Measurements from ENCODE around the gene REV1. TPM values are rescaled to one million over a fixed set of nuclear protein-coding genes. Genes with fewer than 3 reads are reported as not detected.

REV1 gene
- total and polyA plus RNA-seq, 8 donors: 43.7 to 77.9 (median 65.5) TPM

- intact Hi-C loops (cut with DNase I): no loop called here
- H3K4me3 ChIP-seq: no peak overlapping the region
- TF ChIP-seq CTCF (IDR thresholded peaks at IDR 0.05): no peak
- DNase-seq (no peak), ATAC-seq (peak; percentile 43)
- no peak overlapping the region for H3K27ac ChIP-seq
- peaks cover 6 to 8% of the 10 kb centered on the region in 2 donors for H3K4me1 ChIP-seq
- peaks cover 0 to 56% of the 10 kb centered on the region in 2 donors for H3K36me3 ChIP-seq
- no peaks in the 10 kb centered on the region for H3K9me3 ChIP-seq
- no peaks in the 10 kb centered on the region for H3K27me3 ChIP-seq
These were observed 59.1 kb downstream of the REV1 start for GRCh38 chr2:99430614-99431291.

GRCh38 chr2:99425022-99425421, 64.8 kb downstream of the REV1 start:
- no peak for TF ChIP-seq CTCF (IDR thresholded peaks at IDR 0.05)
- peak in 2 of 4 donors; percentile 57 to 79 for DNase-seq

GRCh38 chr2:99424371-99424770, 65.4 kb downstream of the REV1 start:
- intact Hi-C loops (cut with DNase I): no loop called here
- Histone ChIP-seq H3K4me1 (peaks cover 0 to 3% of the 10 kb centered on the region in 2 donors), H3K27me3 (no peaks in the 10 kb centered on the region), H3K36me3 (peaks cover 0 to 94% of the 10 kb centered on the region in 2 donors), H3K4me3 (no peak overlapping the region), H3K27ac (no peak overlapping the region), H3K9me3 (no peaks in the 10 kb centered on the region)
- ATAC-seq: no peak
- TF ChIP-seq CTCF (IDR thresholded peaks at IDR 0.05): no peak
- no peak for DNase-seq

More at GRCh38 chr2:99425022-99425421, 64.8 kb downstream of the REV1 start:
- Histone ChIP-seq H3K4me3 (no peak overlapping the region), H3K4me1 (peaks cover 0 to 3% of the 10 kb centered on the region in 2 donors), H3K36me3 (peaks cover 0 to 94% of the 10 kb centered on the region in 2 donors), H3K9me3 (no peaks in the 10 kb centered on the region), H3K27ac (no peak overlapping the region), H3K27me3 (no peaks in the 10 kb centered on the region)
- intact Hi-C loops (cut with DNase I): no loop called here
- ATAC-seq: no peak

GRCh38 chr2:99422599-99422998, 67.2 kb downstream of the REV1 start:
- H3K4me1 ChIP-seq: peaks cover 0 to 3% of the 10 kb centered on the region in 2 donors
- TF ChIP-seq CTCF (IDR thresholded peaks at IDR 0.05): no peak
- H3K27ac ChIP-seq: no peak overlapping the region
- intact Hi-C loops (cut with DNase I): no loop called here
- no peaks in the 10 kb centered on the region for H3K9me3 ChIP-seq
- DNase-seq: no peak
- no peaks in the 10 kb centered on the region for H3K27me3 ChIP-seq
- no peak overlapping the region for H3K4me3 ChIP-seq
- peaks cover 0 to 94% of the 10 kb centered on the region in 2 donors for H3K36me3 ChIP-seq
- no peak for ATAC-seq

GRCh38 chr2:99421469-99421868, 68.3 kb downstream of the REV1 start:
- DNase-seq (peak in 2 of 4 donors; percentile 19 to 57), ATAC-seq (peak; percentile 30)
- H3K27me3 ChIP-seq: no peaks in the 10 kb centered on the region
- no peak overlapping the region for H3K27ac ChIP-seq
- no peak overlapping the region for H3K4me3 ChIP-seq
- TF ChIP-seq CTCF (IDR thresholded peaks at IDR 0.05): no peak
- intact Hi-C loops (cut with DNase I): no loop called here
- H3K9me3 ChIP-seq: no peaks in the 10 kb centered on the region
- H3K36me3 ChIP-seq: peaks cover 0 to 96% of the 10 kb centered on the region in 2 donors
- peaks cover 0 to 3% of the 10 kb centered on the region in 2 donors for H3K4me1 ChIP-seq

Measured in left lung (tissue), 10 donors.